Measurements from ENCODE around the gene TMTC2.

Gene TMTC2

GRCh38 chr12:82848845-82849244, 162.1 kb downstream of the TMTC2 start:
- DNase-seq (ENCODE audit: low read depth): no peak

- DNase-seq (ENCODE audit: low read depth): no peak
Measured at GRCh38 chr12:82852529-82852928, 165.8 kb downstream of the TMTC2 start.

- DNase-seq (ENCODE audit: low read depth): no peak
Measured at GRCh38 chr12:82855872-82856271, 169.2 kb downstream of the TMTC2 start.

- no peak for DNase-seq (ENCODE audit: low read depth)
Measured at GRCh38 chr12:82857276-82857675, 170.6 kb downstream of the TMTC2 start.

- DNase-seq (ENCODE audit: low read depth): no peak
Measured at GRCh38 chr12:82857911-82858533, 171.3 kb downstream of the TMTC2 start.

- DNase-seq (ENCODE audit: low read depth): no peak
Measured at GRCh38 chr12:82858534-82858917, 171.8 kb downstream of the TMTC2 start.

- DNase-seq (ENCODE audit: low read depth): no peak
Measured at GRCh38 chr12:82862069-82862841, 175.5 kb downstream of the TMTC2 start.

- no peak for DNase-seq (ENCODE audit: low read depth)
Measured at GRCh38 chr12:82862876-82863649, 176.4 kb downstream of the TMTC2 start.

- DNase-seq (ENCODE audit: low read depth): no peak
Measured at GRCh38 chr12:82866227-82866775, 179.6 kb downstream of the TMTC2 start.

- no peak for DNase-seq (ENCODE audit: low read depth)
Measured at GRCh38 chr12:82866946-82867345, 180.2 kb downstream of the TMTC2 start.

GRCh38 chr12:82867762-82868500, 181.2 kb downstream of the TMTC2 start:
- DNase-seq (ENCODE audit: low read depth): no peak

- DNase-seq (ENCODE audit: low read depth): no peak
Measured at GRCh38 chr12:82870771-82871377, 184.2 kb downstream of the TMTC2 start.

GRCh38 chr12:82872088-82872487, 185.4 kb downstream of the TMTC2 start:
- DNase-seq (ENCODE audit: low read depth): no peak

- DNase-seq (ENCODE audit: low read depth): no peak
Measured at GRCh38 chr12:82873309-82873708, 186.6 kb downstream of the TMTC2 start.

- no peak for DNase-seq (ENCODE audit: low read depth)
Measured at GRCh38 chr12:82873951-82874350, 187.2 kb downstream of the TMTC2 start.

- no peak for DNase-seq (ENCODE audit: low read depth)
Measured at GRCh38 chr12:82874945-82875344, 188.2 kb downstream of the TMTC2 start.

GRCh38 chr12:82876075-82876474, 189.4 kb downstream of the TMTC2 start:
- no peak for DNase-seq (ENCODE audit: low read depth)

- no peak for DNase-seq (ENCODE audit: low read depth)
Measured at GRCh38 chr12:82877963-82878362, 191.3 kb downstream of the TMTC2 start.

GRCh38 chr12:82880442-82880901, 193.8 kb downstream of the TMTC2 start:
- DNase-seq (ENCODE audit: low read depth): no peak

- no peak for DNase-seq (ENCODE audit: low read depth)
Measured at GRCh38 chr12:82883394-82884355, 197.0 kb downstream of the TMTC2 start.

Data from stimulated activated CD8-positive, alpha-beta memory T cell treated with anti-CD3 and anti-CD28 coated beads, Interleukin-12 subunit alpha, Interleukin-12 subunit beta, amount 100 ng/mL, for 1 hour (primary cell).